ENCODE results near the gene GAS6.

The GAS6 gene

DNA sequence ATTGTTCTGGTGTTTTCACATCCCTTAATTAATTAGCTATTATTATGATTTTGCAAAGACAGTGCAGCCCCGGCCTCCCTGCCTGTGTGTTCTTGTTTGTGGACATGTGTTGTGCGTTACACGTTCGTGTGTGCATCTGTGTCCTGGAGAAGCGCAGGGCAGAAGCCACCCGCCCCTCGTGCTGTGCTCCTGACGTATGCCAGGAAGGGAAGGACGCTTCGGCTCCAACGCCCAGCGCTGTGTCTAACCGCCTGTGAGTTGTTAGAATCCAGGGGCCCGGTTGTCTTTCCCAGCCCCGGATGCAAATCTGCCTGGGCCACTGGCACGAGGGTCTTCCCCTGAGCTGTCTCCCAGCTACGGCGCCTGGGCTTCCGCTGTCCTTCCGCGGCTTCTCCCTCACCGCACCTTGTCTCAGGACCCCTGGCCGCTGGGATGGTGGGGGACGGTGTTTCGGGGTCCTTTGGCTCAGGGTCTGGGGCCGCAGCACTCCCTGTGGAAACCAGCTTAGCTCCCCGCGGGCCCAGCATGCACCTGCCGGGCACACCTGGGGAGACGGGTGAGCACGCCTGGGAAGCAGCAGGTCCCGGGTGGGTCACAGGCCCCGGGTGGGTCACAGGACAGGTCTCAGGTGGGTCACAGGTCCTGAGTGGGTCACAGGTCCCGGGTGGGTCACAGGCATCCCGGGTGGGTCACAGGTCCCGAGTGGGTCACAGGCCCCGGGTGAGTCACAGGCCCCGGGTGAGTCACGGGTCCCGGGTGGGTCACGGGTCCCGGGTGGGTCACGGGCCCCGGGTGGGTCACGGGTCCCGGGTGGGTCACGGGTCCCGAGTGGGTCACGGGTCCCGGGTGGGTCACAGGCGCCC is 51.5 kb downstream of the GAS6 start:
- Histone ChIP-seq H3K27me3 (ENCODE audit: insufficient read depth, low read length) (no peaks in the 10 kb centered on the region), H3K9me3 (ENCODE audit: low read length) (peaks cover 19% of the 10 kb centered on the region), H3K36me3 (ENCODE audit: insufficient read depth, low read length) (no peaks in the 10 kb centered on the region), H2AFZ (ENCODE audit: low read depth, low read length) (no peak overlapping the region), H3K4me1 (ENCODE audit: insufficient read depth, low read length) (peaks cover 6% of the 10 kb centered on the region), H3K4me3 (ENCODE audit: low read length) (no peak overlapping the region)

DNA sequence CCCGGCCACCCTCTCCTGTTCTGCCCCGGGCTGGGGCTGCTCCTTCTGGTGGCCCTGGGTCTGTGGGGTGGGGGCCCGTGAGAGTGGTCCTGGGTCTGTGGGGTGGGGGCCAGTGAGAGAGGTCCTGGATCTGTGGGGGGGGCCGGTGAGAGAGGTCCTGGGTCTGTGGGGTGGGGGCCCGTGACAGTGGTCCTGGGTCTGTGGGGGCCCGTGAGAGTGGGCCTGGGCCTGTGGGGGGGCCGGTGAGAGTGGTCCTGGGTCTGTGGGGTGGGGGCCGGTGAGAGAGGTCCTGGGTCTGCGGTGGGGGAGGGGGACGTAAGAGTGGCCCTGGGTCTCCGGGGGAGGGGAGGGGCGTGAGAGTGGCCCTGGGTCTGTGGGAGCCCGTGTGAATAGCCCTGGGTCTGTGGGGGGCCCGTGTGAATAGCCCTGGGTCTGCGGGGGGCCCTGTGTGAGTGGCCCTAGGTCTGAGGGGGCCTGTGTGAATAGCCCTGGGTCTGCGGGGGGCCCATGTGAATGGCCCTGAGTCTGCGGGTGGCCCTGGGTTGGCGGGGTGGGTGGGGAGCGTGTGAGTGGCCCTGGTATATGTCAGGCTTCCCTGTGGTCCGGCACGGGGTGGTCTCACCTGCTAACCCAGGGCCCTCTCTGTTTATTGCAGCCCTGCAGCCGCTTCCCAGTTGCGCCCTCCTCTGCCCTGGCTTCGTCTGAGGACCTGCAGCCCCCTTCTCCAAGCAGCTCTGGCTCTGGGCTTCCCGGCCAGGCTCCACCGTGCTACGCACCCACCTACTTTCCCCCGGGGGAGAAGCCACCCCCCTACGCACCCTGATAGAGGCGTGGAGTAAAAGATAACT is 52.6 kb downstream of the GAS6 start:
- Histone ChIP-seq H2AFZ (ENCODE audit: low read depth, low read length) (no peak overlapping the region), H3K4me1 (ENCODE audit: insufficient read depth, low read length) (peaks cover 2% of the 10 kb centered on the region), H3K36me3 (ENCODE audit: insufficient read depth, low read length) (no peaks in the 10 kb centered on the region), H3K4me3 (ENCODE audit: low read length) (no peak overlapping the region), H3K27me3 (ENCODE audit: insufficient read depth, low read length) (no peaks in the 10 kb centered on the region), H3K9me3 (ENCODE audit: low read length) (peaks cover 23% of the 10 kb centered on the region)

DNA sequence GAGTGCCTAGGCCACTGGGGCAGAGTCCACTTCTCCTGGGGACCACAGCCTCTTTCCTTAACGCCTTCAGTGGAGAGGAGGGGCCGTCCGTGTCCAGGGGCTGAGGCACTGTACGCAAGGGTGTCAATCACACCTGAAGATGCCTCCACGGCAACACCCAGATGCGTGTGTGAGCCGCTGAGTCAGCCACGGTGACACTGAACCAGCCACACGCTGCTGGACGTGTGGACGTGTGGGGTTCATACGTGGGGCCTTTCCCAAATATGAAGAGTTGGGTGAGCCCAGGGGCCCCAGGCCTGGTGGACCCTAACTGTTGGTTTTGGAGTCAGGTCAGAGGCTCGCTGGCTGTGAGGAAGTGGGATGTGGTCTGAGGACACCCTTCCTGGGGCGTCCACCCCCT is 53.2 kb downstream of the GAS6 start:
- Histone ChIP-seq H3K4me1 (ENCODE audit: insufficient read depth, low read length) (no peaks in the 10 kb centered on the region), H3K4me3 (ENCODE audit: low read length) (no peak overlapping the region), H3K27me3 (ENCODE audit: insufficient read depth, low read length) (no peaks in the 10 kb centered on the region), H2AFZ (ENCODE audit: low read depth, low read length) (no peak overlapping the region), H3K36me3 (ENCODE audit: insufficient read depth, low read length) (no peaks in the 10 kb centered on the region), H3K9me3 (ENCODE audit: low read length) (peaks cover 23% of the 10 kb centered on the region)

DNA sequence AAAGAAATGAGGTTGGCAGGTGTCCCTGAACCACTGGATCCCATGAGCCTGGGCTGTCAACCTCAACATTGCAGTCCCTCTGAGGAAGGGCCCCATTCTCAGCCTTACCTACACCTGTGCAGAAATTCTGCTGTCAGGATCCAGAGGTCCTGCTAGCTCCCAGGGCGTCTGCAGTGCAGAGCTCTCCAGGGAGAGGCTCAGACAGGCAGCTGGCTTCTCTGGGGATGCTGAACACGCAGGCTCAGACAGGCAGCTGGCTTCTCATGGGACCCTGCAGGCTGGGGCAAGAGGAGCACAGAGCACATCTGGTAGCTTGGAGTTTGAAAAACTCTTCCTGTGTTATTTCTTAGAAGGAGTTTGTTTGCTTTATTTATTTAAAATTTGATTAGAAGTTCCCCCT is 53.9 kb downstream of the GAS6 start:
- Histone ChIP-seq H3K4me1 (ENCODE audit: insufficient read depth, low read length) (no peaks in the 10 kb centered on the region), H3K36me3 (ENCODE audit: insufficient read depth, low read length) (no peaks in the 10 kb centered on the region), H3K4me3 (ENCODE audit: low read length) (no peak overlapping the region), H2AFZ (ENCODE audit: low read depth, low read length) (no peak overlapping the region), H3K27me3 (ENCODE audit: insufficient read depth, low read length) (no peaks in the 10 kb centered on the region), H3K9me3 (ENCODE audit: low read length) (peaks cover 23% of the 10 kb centered on the region)

DNA sequence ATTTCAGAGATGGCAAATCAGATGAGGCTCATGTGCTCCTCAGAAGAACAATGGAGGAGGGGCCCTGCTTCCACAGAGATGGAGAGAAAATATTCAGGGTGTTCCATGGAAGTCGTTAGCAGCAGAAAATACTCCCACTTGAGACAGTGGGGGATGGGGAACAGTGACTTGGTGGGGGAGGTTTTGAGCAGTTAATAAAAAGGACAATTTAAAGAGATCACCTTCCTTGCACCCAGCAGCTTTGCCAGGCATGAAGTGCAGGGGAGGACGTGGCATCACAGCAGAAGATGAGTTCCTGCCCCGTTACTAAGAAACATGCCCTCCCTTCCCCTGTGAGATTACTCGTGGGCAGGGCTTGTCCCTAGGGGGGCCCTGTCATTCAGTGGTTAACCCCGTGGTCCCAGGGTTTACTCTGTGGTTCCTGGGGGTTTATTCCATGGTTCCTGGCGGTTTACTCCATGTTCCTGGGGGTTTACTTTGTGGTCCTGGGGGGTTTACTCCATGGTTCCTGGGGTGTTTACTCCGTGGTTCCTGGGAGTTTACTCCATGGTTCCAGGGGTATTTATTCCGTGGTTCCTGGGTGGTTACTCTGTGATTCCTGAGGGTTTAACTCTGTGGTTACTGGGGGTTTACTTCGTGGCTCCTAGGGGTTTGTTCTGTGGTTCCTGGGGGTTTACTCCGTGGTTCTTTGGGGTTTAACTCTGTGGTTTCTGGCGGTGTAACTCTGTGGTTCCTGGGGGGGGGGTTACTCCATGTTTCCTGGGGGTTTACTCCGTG is 55.6 kb downstream of the GAS6 start:
- H2AFZ ChIP-seq (ENCODE audit: low read depth, low read length), result no peak overlapping the region
- H3K36me3 ChIP-seq (ENCODE audit: insufficient read depth, low read length), result no peaks in the 10 kb centered on the region
- no peaks in the 10 kb centered on the region for H3K27me3 ChIP-seq (ENCODE audit: insufficient read depth, low read length)
- H3K9me3 ChIP-seq (ENCODE audit: low read length), result peaks cover 23% of the 10 kb centered on the region
- no peak overlapping the region for H3K4me3 ChIP-seq (ENCODE audit: low read length)
- no peaks in the 10 kb centered on the region for H3K4me1 ChIP-seq (ENCODE audit: insufficient read depth, low read length)

DNA sequence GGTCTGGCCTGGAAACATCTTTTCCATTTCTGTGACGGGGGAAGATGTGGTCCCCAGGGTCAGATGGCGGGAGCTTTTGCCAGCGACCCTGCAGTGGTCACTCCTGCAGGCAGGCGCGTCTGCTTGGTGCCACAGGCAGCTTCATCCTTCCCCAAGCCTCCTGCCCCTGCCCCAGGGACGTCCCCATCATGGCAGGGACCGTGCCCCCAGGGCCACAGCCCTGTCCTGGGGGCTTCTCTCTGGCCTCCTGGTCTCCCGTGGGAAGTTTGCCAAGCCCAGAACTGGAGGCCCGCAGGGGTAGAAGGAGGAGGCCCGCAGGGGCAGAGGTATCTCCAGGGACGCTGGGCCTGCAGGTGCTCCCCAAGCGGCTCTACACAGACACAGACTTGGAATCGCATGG is 57.4 kb downstream of the GAS6 start:
- Histone ChIP-seq H3K4me1 (ENCODE audit: insufficient read depth, low read length) (peaks cover 6% of the 10 kb centered on the region), H3K4me3 (ENCODE audit: low read length) (no peak overlapping the region), H3K27me3 (ENCODE audit: insufficient read depth, low read length) (no peaks in the 10 kb centered on the region), H3K36me3 (ENCODE audit: insufficient read depth, low read length) (no peaks in the 10 kb centered on the region), H3K9me3 (ENCODE audit: low read length) (peaks cover 23% of the 10 kb centered on the region), H2AFZ (ENCODE audit: low read depth, low read length) (no peak overlapping the region)

DNA sequence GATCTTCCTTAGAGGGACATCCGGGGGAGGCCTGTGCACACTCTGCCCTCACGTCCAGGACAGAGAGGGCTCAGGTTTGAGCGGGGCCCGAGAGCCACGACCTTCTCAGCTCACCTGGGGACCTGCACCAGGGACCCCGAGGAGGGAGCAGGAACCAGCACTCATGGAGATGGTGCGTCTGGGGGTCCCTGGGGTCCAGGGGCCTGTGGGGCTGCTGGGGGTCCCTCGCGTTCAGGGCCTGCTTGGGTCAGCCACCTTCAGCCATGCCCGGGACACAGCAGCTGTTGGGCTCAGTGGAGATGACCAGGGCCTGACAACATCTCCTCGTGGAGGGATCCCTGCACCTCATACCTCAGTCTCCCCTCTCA is 57.8 kb downstream of the GAS6 start:
- Histone ChIP-seq H3K4me1 (ENCODE audit: insufficient read depth, low read length) (peaks cover 7% of the 10 kb centered on the region), H3K27me3 (ENCODE audit: insufficient read depth, low read length) (no peaks in the 10 kb centered on the region), H3K9me3 (ENCODE audit: low read length) (peaks cover 23% of the 10 kb centered on the region), H2AFZ (ENCODE audit: low read depth, low read length) (no peak overlapping the region), H3K4me3 (ENCODE audit: low read length) (no peak overlapping the region), H3K36me3 (ENCODE audit: insufficient read depth, low read length) (no peaks in the 10 kb centered on the region)

DNA sequence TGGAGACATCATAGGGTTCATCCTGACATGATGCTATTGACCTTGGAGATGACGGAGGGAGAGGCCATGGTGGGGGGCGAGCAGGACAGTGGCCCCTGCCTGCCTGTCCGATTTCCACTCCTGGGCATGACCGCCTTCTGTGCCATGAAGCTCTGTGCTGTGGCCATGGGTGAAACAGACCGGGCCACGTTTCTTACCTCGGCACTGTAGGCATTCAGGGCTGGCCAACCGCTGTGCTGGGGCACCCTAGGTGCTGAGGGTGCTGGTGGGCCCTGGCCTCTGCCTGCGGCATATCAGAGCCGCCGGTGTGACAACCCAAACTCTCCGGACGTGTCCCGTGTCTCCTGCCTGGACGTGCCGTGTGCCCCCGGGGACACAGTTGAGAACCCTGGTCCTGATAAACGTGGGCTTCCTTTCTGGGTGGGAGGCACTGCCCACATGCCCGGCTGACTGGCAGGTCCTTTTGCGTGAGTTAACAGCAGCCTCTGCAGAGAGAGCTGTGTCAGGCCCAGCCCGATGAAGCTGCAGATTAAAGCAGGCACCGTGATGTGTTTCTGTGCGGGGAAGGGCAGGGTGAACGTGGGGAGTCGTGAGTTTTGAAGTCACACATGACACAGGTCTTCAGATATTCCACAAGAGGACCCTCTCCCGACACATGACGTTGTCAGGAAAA is 58.3 kb downstream of the GAS6 start:
- no peaks in the 10 kb centered on the region for H3K36me3 ChIP-seq (ENCODE audit: insufficient read depth, low read length)
- no peak overlapping the region for H3K4me3 ChIP-seq (ENCODE audit: low read length)
- H3K4me1 ChIP-seq (ENCODE audit: insufficient read depth, low read length), result peaks cover 7% of the 10 kb centered on the region
- peaks cover 23% of the 10 kb centered on the region for H3K9me3 ChIP-seq (ENCODE audit: low read length)
- H3K27me3 ChIP-seq (ENCODE audit: insufficient read depth, low read length), result no peaks in the 10 kb centered on the region
- H2AFZ ChIP-seq (ENCODE audit: low read depth, low read length), result no peak overlapping the region

DNA sequence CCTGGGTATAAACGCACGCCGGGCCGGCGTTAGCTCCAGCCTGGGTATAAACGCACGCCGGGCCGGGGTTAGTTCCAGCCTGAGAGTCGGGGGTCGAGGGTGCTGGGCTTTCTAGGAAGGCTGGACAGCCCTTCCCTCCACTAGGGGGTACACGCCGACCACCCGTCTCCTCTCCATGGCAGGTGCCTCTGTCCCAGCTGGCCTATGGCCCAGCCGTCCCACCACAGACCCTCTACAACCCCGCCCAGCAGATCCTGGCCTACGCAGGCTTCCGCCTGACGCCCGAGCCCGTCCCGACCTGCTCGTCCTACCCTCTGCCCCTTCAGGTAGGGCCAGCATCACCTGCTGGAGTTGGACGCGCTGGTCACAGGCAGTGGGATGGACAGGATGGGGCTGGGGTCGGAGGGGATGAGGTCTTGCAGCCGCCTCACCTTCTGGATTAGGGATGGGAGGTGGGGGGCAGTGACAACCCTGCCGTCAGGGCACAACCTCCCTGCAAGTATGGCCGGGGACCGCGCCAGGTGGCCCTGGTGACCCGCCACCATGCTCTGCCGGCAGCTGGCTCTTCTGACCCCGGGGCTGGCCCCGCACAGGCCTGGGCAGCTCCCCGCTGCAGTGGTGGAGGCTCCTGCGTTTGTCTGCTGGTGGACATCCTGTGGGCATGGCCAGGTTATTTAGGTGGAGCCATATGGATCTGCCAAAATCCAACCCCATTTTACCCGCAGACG is 59.0 kb downstream of the GAS6 start:
- peaks cover 21% of the 10 kb centered on the region for H3K9me3 ChIP-seq (ENCODE audit: low read length)
- H3K4me3 ChIP-seq (ENCODE audit: low read length), result no peak overlapping the region
- no peaks in the 10 kb centered on the region for H3K27me3 ChIP-seq (ENCODE audit: insufficient read depth, low read length)
- no peak overlapping the region for H2AFZ ChIP-seq (ENCODE audit: low read depth, low read length)
- H3K4me1 ChIP-seq (ENCODE audit: insufficient read depth, low read length), result peaks cover 7% of the 10 kb centered on the region
- H3K36me3 ChIP-seq (ENCODE audit: insufficient read depth, low read length), result no peaks in the 10 kb centered on the region

DNA sequence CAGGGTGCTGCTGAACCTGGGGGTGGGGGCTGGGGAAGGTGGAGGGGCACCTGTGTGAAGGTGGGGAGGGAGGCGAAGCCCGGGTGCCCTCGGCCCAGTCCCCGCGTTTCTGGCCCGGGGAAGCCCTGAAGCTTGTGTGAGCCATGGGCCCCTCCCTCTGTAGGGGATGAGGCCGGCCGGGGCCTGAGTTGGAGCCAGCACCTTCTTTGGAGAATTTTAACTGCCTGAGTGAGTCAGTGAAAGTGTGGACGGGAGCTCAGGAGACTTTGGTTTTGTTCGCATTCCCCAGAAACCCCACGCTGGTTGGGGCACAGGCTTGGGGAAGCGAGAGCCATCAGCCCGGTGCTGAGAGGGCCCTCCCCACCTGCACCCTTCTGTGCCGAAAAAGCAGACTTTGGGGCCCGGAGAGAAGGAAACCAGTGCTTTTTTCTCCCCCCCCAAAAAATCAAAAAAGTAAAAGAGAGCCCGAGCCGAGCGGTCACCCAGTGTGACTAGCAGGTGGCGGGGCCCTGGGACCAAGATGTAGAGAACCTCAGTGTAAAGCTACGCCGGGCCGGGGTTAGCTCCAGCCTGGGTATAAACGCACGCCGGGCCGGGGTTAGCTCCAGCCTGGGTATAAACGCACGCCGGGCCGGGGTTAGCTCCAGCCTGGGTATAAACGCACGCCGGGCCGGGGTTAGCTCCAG is 59.7 kb downstream of the GAS6 start:
- Histone ChIP-seq H3K4me3 (ENCODE audit: low read length) (no peak overlapping the region), H3K36me3 (ENCODE audit: insufficient read depth, low read length) (no peaks in the 10 kb centered on the region), H3K4me1 (ENCODE audit: insufficient read depth, low read length) (peaks cover 7% of the 10 kb centered on the region), H3K9me3 (ENCODE audit: low read length) (peaks cover 16% of the 10 kb centered on the region), H2AFZ (ENCODE audit: low read depth, low read length) (no peak overlapping the region), H3K27me3 (ENCODE audit: insufficient read depth, low read length) (no peaks in the 10 kb centered on the region)

DNA sequence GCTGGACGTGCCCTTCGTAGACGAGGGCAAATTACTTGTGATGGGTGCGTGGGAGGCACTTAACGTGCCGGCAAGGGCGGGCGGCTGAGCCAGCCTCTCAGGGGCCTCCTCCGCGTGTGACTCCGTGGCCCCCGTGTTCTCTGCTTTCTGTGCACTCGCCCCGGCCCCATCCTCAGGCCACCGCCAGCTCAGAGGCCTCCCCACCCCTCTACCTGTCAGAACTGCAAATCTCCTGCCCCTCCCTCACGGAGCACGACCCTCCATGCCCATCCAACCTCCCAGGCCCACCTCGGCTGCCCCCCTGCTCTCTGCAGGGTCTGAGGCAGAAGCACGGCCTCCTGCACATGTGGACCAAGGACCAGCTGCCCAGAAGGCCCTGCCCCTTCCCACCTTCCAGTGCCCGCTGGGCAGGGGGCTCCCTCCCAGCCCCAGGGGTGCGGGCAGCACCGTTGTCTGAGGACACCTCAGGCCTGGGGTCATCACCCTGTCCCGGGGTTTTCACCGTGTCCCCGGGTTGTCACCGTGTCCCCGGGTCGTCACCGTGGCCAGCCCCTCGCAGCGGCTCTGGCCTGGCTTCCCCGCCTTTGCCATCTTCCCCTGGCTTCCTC is 60.4 kb downstream of the GAS6 start:
- Histone ChIP-seq H2AFZ (ENCODE audit: low read depth, low read length) (no peak overlapping the region), H3K27me3 (ENCODE audit: insufficient read depth, low read length) (no peaks in the 10 kb centered on the region), H3K4me1 (ENCODE audit: insufficient read depth, low read length) (peaks cover 7% of the 10 kb centered on the region), H3K4me3 (ENCODE audit: low read length) (no peak overlapping the region), H3K36me3 (ENCODE audit: insufficient read depth, low read length) (no peaks in the 10 kb centered on the region), H3K9me3 (ENCODE audit: low read length) (peaks cover 12% of the 10 kb centered on the region)
